Measurements from ENCODE around the gene EGLN2. TPM values are rescaled to one million over a fixed set of nuclear protein-coding genes. Genes with fewer than 3 reads are reported as not detected.
A peak's percentile ranks its signal among the peaks of the same experiment; 100 is the strongest.
"Not testable (repeated sequence)": the region's sequence is repeated elsewhere in the genome, so short reads cannot be mapped to it uniquely, and the experiment has no call there.

EGLN2 gene
- total and polyA plus RNA-seq, 7 experiments from 2014 or later = 122 to 254 (median 157) TPM

DNA sequence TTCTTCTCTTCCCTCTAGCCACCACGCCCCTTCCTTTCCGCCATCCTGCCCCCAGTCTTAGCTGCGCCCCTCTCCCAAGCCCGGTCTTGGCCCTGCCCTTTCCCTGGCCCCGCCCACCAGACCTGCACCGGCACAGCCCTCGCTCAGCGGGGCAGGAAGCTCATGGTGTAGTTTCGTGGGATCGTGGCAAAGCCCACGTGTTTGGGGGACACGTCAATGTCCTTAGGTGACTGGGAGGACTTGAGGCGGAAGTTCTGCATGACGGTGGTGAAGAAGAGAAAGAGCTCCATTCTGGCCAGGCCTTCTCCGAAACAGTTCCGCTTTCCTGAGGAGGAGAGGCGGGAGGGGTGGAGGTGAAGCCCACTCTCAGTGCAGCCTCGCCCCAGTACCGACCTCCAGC is 44.7 kb downstream of the EGLN2 start:
- H3K9me3 ChIP-seq (ENCODE audit: control insufficient read depth in 2 of 3, low read length in 3 of 3); H3K36me3 ChIP-seq (ENCODE audit: control insufficient read depth in 2 of 3, insufficient read depth in 3 of 3, low read length in 3 of 3); H3K9me3 Mint-ChIP-seq; CTCF ChIA-PET; H3K4me1 ChIP-seq (ENCODE audit: control insufficient read depth in 2 of 2, insufficient read depth in 2 of 2, low read length in 2 of 2); H3K36me3 Mint-ChIP-seq; H3K27me3 ChIP-seq (ENCODE audit: control insufficient read depth in 2 of 2, insufficient read depth in 2 of 2, low read length in 2 of 2): not testable (repeated sequence)
- peak; percentile 54 to 90 (median 80) for DNase-seq
- H3K4me3 ChIP-seq (ENCODE audit: low read length) = peak overlapping the region; percentile 47
- Mint-ChIP-seq H3K4me3 (peak overlapping the region; percentile 63 to 87 (median 77)), H3K27me3 (peaks cover 0 to 53% (median 12%) of the 10 kb centered on the region in 5 donors), H3K27ac (peak overlapping the region; percentile 77 to 98 (median 87)), H3K4me1 (peaks cover 15 to 43% (median 25%) of the 10 kb centered on the region in 7 donors)
- H3K27ac ChIP-seq (ENCODE audit: low read depth, low read length) = peak overlapping the region; percentile 66
- peak; percentile 96 for ATAC-seq
- POLR2A ChIA-PET = interaction anchor here (1.0 kb wide), 1 partner anchor 17 kb away, joined by 4 read pairs; no protein-coding TSS in a partner anchor
- intact Hi-C loops (cut with micrococcal nuclease) = loop anchor here in 1 of 2 donors (1.0 kb wide), 1 partner anchor 32 kb away; no protein-coding TSS in a partner anchor

GRCh38 chr19:40846722-40847121 is 47.7 kb downstream of the EGLN2 start:
- H3K36me3 Mint-ChIP-seq; ATAC-seq; H3K9me3 Mint-ChIP-seq; intact Hi-C loops (cut with micrococcal nuclease); H3K4me3 ChIP-seq (ENCODE audit: low read length); POLR2A ChIA-PET; H3K4me1 ChIP-seq (ENCODE audit: control insufficient read depth in 2 of 2, insufficient read depth in 2 of 2, low read length in 2 of 2); H3K27ac ChIP-seq (ENCODE audit: low read depth, low read length); DNase-seq; H3K9me3 ChIP-seq (ENCODE audit: control insufficient read depth in 2 of 3, low read length in 3 of 3); H3K36me3 ChIP-seq (ENCODE audit: control insufficient read depth in 2 of 3, insufficient read depth in 3 of 3, low read length in 3 of 3); CTCF ChIA-PET; H3K27me3 ChIP-seq (ENCODE audit: control insufficient read depth in 2 of 2, insufficient read depth in 2 of 2, low read length in 2 of 2): not testable (repeated sequence)
- Mint-ChIP-seq H3K4me3 (peak overlapping the region in 1 of 10 donors; percentile 38), H3K27me3 (peaks cover 16 to 55% (median 31%) of the 10 kb centered on the region in 5 donors), H3K27ac (peak overlapping the region in 3 of 9 donors; percentile 12 to 57 (median 34)), H3K4me1 (peaks cover 23 to 53% (median 34%) of the 10 kb centered on the region in 7 donors)

GRCh38 chr19:40850277-40850676 is 51.3 kb downstream of the EGLN2 start, which contains the start of gene CYP2A6:
Gene CYP2A6 (minus strand): TSS chr19:40850447. CDS start chr19:40850426, 21 bp downstream.
- H3K36me3 ChIP-seq (ENCODE audit: control insufficient read depth in 2 of 3, insufficient read depth in 3 of 3, low read length in 3 of 3); CTCF ChIA-PET; H3K9me3 ChIP-seq (ENCODE audit: control insufficient read depth in 2 of 3, low read length in 3 of 3); H3K9me3 Mint-ChIP-seq; H3K4me1 ChIP-seq (ENCODE audit: control insufficient read depth in 2 of 2, insufficient read depth in 2 of 2, low read length in 2 of 2); DNase-seq; ATAC-seq; H3K4me3 ChIP-seq (ENCODE audit: low read length); H3K27ac ChIP-seq (ENCODE audit: low read depth, low read length); H3K27me3 ChIP-seq (ENCODE audit: control insufficient read depth in 2 of 2, insufficient read depth in 2 of 2, low read length in 2 of 2); intact Hi-C loops (cut with micrococcal nuclease); H3K36me3 Mint-ChIP-seq: not testable (repeated sequence)
- H3K27me3 Mint-ChIP-seq = peaks cover 16 to 57% (median 31%) of the 10 kb centered on the region in 5 donors
- H3K27ac Mint-ChIP-seq = peak within 1 kb of the TSS in 6 of 9 donors; percentile 14 to 78 (median 58)
- peak within 1 kb of the TSS in 9 of 10 donors; percentile 10 to 81 (median 65) for H3K4me3 Mint-ChIP-seq
- POLR2A ChIA-PET = interaction anchor here (0.7 kb wide), 1 partner anchor 297 kb away, joined by 3 read pairs; no protein-coding TSS in a partner anchor
- peaks cover 12 to 30% (median 21%) of the 10 kb centered on the region in 7 donors for H3K4me1 Mint-ChIP-seq

- peak; percentile 22 for ATAC-seq
- DNase-seq = not testable (repeated sequence)
These were observed 53.6 kb downstream of the EGLN2 start for GRCh38 chr19:40852467-40853152.

More at GRCh38 chr19:40852467-40853152, 53.6 kb downstream of the EGLN2 start:
- H3K9me3 ChIP-seq (ENCODE audit: control insufficient read depth in 2 of 3, low read length in 3 of 3); H3K27ac ChIP-seq (ENCODE audit: low read depth, low read length); H3K36me3 Mint-ChIP-seq; H3K36me3 ChIP-seq (ENCODE audit: control insufficient read depth in 2 of 3, insufficient read depth in 3 of 3, low read length in 3 of 3); H3K27ac Mint-ChIP-seq; intact Hi-C loops (cut with micrococcal nuclease); H3K4me3 ChIP-seq (ENCODE audit: low read length); H3K4me1 ChIP-seq (ENCODE audit: control insufficient read depth in 2 of 2, insufficient read depth in 2 of 2, low read length in 2 of 2); H3K4me3 Mint-ChIP-seq; H3K27me3 ChIP-seq (ENCODE audit: control insufficient read depth in 2 of 2, insufficient read depth in 2 of 2, low read length in 2 of 2); CTCF ChIA-PET; H3K9me3 Mint-ChIP-seq; POLR2A ChIA-PET: not testable (repeated sequence)
- H3K4me1 Mint-ChIP-seq = peaks cover 9 to 21% (median 16%) of the 10 kb centered on the region in 7 donors
- peaks cover 15 to 47% (median 24%) of the 10 kb centered on the region in 5 donors for H3K27me3 Mint-ChIP-seq

Other genes with a start within 250 kb of the EGLN2 start
- gene SHKBP1, start 222.3 kb upstream of the EGLN2 start, total RNA-seq = 100 to 1,000 TPM in 4 of 5 experiments, 10 to 100 TPM in 1; 98.4 to 218 (median 139) TPM
- 100 to 1,000 TPM in 1 of 2 donors, 10 to 100 TPM in 1; 92.8 to 140 TPM for gene SHKBP1, start 222.3 kb upstream of the EGLN2 start, polyA plus RNA-seq
- gene LTBP4, start 197.8 kb upstream of the EGLN2 start, total RNA-seq = 100 to 1,000 TPM in 4 of 5 experiments, 10 to 100 TPM in 1; 62.4 to 116 (median 111) TPM
- gene LTBP4, start 197.8 kb upstream of the EGLN2 start, polyA plus RNA-seq = 10 to 100 TPM; 21.8 to 41.4 TPM
- 10 to 100 TPM in 3 of 5 experiments, 1 to 10 TPM in 2; 9.0 to 28.6 (median 11.2) TPM for gene NUMBL, start 108.5 kb upstream of the EGLN2 start, total RNA-seq
- gene NUMBL, start 108.5 kb upstream of the EGLN2 start, polyA plus RNA-seq = 1 to 10 TPM in 1 of 2 donors, under 1 TPM in 1; 0.28 to 1.4 TPM
- gene COQ8B, start 82.3 kb upstream of the EGLN2 start, total RNA-seq = 10 to 100 TPM; 26.2 to 48.3 (median 43.8) TPM
- gene COQ8B, start 82.3 kb upstream of the EGLN2 start, polyA plus RNA-seq = 10 to 100 TPM; 14.4 to 21.9 TPM
- gene ITPKC, start 82.1 kb upstream of the EGLN2 start, total RNA-seq = 1 to 10 TPM; 4.9 to 9.0 (median 7.3) TPM
- 1 to 10 TPM; 3.0 to 6.5 TPM for gene ITPKC, start 82.1 kb upstream of the EGLN2 start, polyA plus RNA-seq
- 10 to 100 TPM in 1 of 5 experiments, 1 to 10 TPM in 4; 5.5 to 13.7 (median 7.8) TPM for gene ACTMAP, start 48.7 kb upstream of the EGLN2 start, total RNA-seq
- 1 to 10 TPM; 3.2 to 3.6 TPM for gene ACTMAP, start 48.7 kb upstream of the EGLN2 start, polyA plus RNA-seq
- 100 to 1,000 TPM in 1 of 5 experiments, 10 to 100 TPM in 4; 64.1 to 166 (median 72.7) TPM for gene SNRPA, start 48.0 kb upstream of the EGLN2 start, total RNA-seq
- gene SNRPA, start 48.0 kb upstream of the EGLN2 start, polyA plus RNA-seq = 10 to 100 TPM; 44.1 to 57.2 TPM
- gene MIA, start 23.7 kb upstream of the EGLN2 start, total RNA-seq = 1 to 10 TPM in 2 of 5 experiments, not detected in 3; 4.9 to 7.2 TPM
- gene MIA, start 23.7 kb upstream of the EGLN2 start, polyA plus RNA-seq = not detected
- 10 to 100 TPM; 37.6 to 63.0 (median 52.5) TPM for gene RAB4B, start 20.9 kb upstream of the EGLN2 start, total RNA-seq
- gene RAB4B, start 20.9 kb upstream of the EGLN2 start, polyA plus RNA-seq = 10 to 100 TPM; 54.7 to 65.2 TPM
- under 1 TPM in 3 of 5 experiments, not detected in 2; 0.19 to 0.43 (median 0.27) TPM for gene CYP2A6, start 51.3 kb downstream of the EGLN2 start, total RNA-seq
- not detected for gene CYP2A6, start 51.3 kb downstream of the EGLN2 start, polyA plus RNA-seq
- not detected for gene CYP2A7, start 83.0 kb downstream of the EGLN2 start, total RNA-seq
- gene CYP2A7, start 83.0 kb downstream of the EGLN2 start, polyA plus RNA-seq = not detected
- not detected for gene CYP2B6, start 192.1 kb downstream of the EGLN2 start, total RNA-seq
- gene CYP2B6, start 192.1 kb downstream of the EGLN2 start, polyA plus RNA-seq = not detected

All from naive thymus-derived CD4-positive, alpha-beta T cell (primary cell).